ENCODE data around the gene CEP83.

DNA sequence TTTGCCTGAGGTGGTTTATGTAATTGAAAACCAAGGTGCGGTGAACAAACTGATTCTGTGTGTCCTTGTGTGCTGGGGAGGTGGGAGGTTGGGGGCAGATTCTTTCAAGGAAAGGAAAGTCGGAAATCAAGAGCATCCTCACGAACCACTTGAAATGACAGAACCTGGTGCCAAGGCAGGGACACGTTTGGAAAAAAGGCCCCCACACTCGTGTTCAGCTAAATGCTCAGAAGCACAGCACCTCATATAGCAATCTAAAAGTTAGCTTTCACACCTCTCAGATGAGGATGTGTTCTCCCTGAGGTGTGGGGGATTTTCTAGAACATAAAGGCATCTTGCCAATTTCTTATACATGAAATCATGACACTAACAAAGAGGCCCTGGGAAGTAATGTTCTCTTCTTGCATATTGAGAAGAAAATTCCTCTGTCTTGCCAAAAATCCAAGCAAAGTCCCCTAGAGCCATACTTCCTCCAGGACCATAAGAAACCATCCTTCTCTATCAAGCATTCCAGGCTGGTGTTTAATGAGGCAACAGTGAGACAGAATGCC is 191.7 kb downstream of the CEP83 start:
- TF ChIP-seq EP300 (IDR thresholded peaks at IDR 0.05): no peak
- TF ChIP-seq, protein P1, sequence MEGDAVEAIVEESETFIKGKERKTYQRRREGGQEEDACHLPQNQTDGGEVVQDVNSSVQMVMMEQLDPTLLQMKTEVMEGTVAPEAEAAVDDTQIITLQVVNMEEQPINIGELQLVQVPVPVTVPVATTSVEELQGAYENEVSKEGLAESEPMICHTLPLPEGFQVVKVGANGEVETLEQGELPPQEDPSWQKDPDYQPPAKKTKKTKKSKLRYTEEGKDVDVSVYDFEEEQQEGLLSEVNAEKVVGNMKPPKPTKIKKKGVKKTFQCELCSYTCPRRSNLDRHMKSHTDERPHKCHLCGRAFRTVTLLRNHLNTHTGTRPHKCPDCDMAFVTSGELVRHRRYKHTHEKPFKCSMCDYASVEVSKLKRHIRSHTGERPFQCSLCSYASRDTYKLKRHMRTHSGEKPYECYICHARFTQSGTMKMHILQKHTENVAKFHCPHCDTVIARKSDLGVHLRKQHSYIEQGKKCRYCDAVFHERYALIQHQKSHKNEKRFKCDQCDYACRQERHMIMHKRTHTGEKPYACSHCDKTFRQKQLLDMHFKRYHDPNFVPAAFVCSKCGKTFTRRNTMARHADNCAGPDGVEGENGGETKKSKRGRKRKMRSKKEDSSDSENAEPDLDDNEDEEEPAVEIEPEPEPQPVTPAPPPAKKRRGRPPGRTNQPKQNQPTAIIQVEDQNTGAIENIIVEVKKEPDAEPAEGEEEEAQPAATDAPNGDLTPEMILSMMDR (IDR thresholded peaks at IDR 0.05): no peak
- TF ChIP-seq POLR2A (IDR thresholded peaks at IDR 0.05): no peak
